Suprapubic skin (tissue), 4 donors: ENCODE data around the gene PKM. TPM values are rescaled to one million over a fixed set of nuclear protein-coding genes. Genes with fewer than 3 reads are reported as not detected.

ENCODE experiments used
- DNase-seq, 2 donors: peaks; one replicate each; pipeline ENCODE4 v3.0.0-alpha.2; 2019; ENCODE audit warnings: low spot score in 2 of 2
- H3K27ac ChIP-seq: fragments of 200-600 bp; sonication (generic); one replicate; pipeline ENCODE4 v1.5.1; 2019
- H3K27me3 ChIP-seq: fragments of 200-600 bp; sonication (generic); one replicate; pipeline ENCODE4 v1.5.1; 2019
- H3K36me3 ChIP-seq: fragments of 200-600 bp; sonication (generic); one replicate; pipeline ENCODE4 v1.5.1; 2019
- H3K4me1 ChIP-seq: fragments of 200-600 bp; sonication (generic); one replicate; pipeline ENCODE4 v1.5.1; 2019
- H3K4me3 ChIP-seq: fragments of 200-600 bp; sonication (generic); one replicate; pipeline ENCODE4 v1.5.1; 2019; ENCODE audit warnings: mild to moderate bottlenecking
- H3K9me3 ChIP-seq: fragments of 200-600 bp; sonication (generic); one replicate; pipeline ENCODE4 v1.5.1; 2019
- EP300 ChIP-seq: sonication (generic); formaldehyde crosslinking; IDR thresholded peaks from one replicate; pipeline ENCODE4 v1.6.1; 2017; ENCODE audit warnings: antibody characterized with exemption
- POLR2A ChIP-seq, 2 donors: fragments of 450-650 bp; IDR thresholded peaks; one replicate each; pipeline ENCODE4 v1.6.1; 2017; ENCODE audit warnings: antibody characterized with exemption in 2 of 2, mild to moderate bottlenecking in 2 of 2, moderate library complexity in 2 of 2
- POLR2AphosphoS5 ChIP-seq, 3 donors: sonication (generic); formaldehyde crosslinking; IDR thresholded peaks; one replicate each; pipeline ENCODE4 v1.6.1; 2017; ENCODE audit warnings: antibody characterized with exemption in 3 of 3
- WGBS: methylation state at CpG from one replicate; pipeline ENCODE4 v1.1.5; 2018; 5-methylcytosine and 5-hydroxymethylcytosine counted together
- total RNA-seq, 4 donors: library from RNA; depleted of rRNA; stranded (reverse); fragments of >200 nt; gene quantifications; one replicate each; pipeline ENCODE4 v1.1.0, GENCODE V29; 2016
- TF ChIP-seq, protein P1 (sequence below), 2 donors: fragments of 200-600 bp in 1 of 2; fragments of 450-650 bp in 1 of 2; sonication (generic) in 1 of 2; IDR thresholded peaks; one replicate each; pipeline ENCODE4 v1.5.1; 2016 to 2019; ENCODE audit warnings: antibody characterized with exemption in 2 of 2, mild to moderate bottlenecking in 1 of 2, moderate library complexity in 1 of 2

PKM gene
- total RNA-seq, 4 donors from 2014 or later, result 294 to 522 (median 411) TPM

- Histone ChIP-seq H3K9me3 (no peaks in the 10 kb centered on the region), H3K36me3 (peaks cover 13% of the 10 kb centered on the region), H3K27ac (no peak overlapping the region), H3K27me3 (no peaks in the 10 kb centered on the region), H3K4me1 (peaks cover 37% of the 10 kb centered on the region), H3K4me3 (no peak overlapping the region)
- WGBS, result 95% methylated on average over 4 of the region's 4 CpGs
- no peak for DNase-seq
- TF ChIP-seq, protein P1, sequence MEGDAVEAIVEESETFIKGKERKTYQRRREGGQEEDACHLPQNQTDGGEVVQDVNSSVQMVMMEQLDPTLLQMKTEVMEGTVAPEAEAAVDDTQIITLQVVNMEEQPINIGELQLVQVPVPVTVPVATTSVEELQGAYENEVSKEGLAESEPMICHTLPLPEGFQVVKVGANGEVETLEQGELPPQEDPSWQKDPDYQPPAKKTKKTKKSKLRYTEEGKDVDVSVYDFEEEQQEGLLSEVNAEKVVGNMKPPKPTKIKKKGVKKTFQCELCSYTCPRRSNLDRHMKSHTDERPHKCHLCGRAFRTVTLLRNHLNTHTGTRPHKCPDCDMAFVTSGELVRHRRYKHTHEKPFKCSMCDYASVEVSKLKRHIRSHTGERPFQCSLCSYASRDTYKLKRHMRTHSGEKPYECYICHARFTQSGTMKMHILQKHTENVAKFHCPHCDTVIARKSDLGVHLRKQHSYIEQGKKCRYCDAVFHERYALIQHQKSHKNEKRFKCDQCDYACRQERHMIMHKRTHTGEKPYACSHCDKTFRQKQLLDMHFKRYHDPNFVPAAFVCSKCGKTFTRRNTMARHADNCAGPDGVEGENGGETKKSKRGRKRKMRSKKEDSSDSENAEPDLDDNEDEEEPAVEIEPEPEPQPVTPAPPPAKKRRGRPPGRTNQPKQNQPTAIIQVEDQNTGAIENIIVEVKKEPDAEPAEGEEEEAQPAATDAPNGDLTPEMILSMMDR (IDR thresholded peaks at IDR 0.05), result no peak
- TF ChIP-seq POLR2AphosphoS5 (IDR thresholded peaks at IDR 0.05) (no peak), EP300 (no peak), POLR2A (IDR thresholded peaks at IDR 0.05) (no peak)
These were observed 4.3 kb upstream of the PKM start for GRCh38 chr15:72235298-72235697.

DNA sequence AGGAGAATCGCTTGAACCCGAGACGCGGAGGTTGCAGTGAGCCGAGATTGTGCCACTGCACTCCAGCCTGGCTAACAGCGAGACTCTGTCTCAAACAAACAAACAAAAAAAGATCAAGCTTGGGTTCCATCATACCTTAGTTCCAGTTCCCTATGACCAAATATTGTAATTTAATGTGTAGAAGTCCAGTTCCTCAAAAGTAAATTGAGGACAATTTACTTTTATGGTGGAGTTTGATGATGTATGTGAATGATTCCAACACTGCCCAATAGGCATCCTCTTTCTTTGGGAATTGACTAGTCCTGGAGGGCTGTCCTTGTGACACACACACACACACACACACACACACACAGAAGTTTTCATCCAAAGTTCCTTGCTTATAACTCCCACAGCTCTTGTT lies 2.8 kb upstream of the PKM start:
- Histone ChIP-seq H3K27me3 (no peaks in the 10 kb centered on the region), H3K4me3 (no peak overlapping the region), H3K4me1 (peaks cover 49% of the 10 kb centered on the region), H3K27ac (no peak overlapping the region), H3K36me3 (no peaks in the 10 kb centered on the region), H3K9me3 (no peaks in the 10 kb centered on the region)
- DNase-seq, result no peak
- TF ChIP-seq EP300 (no peak), POLR2AphosphoS5 (IDR thresholded peaks at IDR 0.05) (no peak), POLR2A (IDR thresholded peaks at IDR 0.05) (no peak)
- TF ChIP-seq, protein P1 (IDR thresholded peaks at IDR 0.05), result no peak
- WGBS, result 96% methylated on average over 6 of the region's 6 CpGs

DNA sequence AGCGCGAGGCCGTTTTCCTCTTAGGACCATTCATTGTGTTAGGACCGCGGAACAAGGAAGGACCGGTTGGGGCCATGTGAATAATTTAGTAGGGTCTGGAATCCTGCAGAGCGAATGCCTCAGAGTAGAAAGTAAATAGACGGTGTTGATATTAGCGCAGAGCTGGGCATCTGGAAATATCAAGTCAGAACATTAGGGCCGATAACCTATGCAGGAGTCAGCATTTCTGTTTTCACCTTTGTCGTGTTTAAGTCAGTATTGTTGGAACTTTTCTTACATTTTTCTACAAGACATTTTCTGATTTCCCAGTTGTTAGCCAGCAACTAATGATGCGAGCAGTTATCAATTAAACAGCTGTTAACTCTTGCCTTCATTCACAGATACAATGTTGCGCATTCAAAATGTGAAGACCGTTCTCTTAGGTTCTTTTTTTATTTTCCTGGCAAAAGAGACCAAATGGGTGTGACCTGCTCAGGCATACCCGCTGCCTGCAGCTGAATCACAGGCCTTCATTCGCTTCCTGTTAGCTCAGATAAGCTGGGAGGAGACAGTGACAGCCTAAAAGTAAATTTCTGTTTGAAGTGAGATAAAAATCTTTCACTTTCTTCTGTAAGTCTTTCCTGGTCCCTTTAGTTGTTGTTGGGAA lies 966 bp upstream of the PKM start:
- WGBS, result 3% methylated on average over 16 of the region's 16 CpGs
- Histone ChIP-seq H3K27me3 (no peaks in the 10 kb centered on the region), H3K36me3 (no peaks in the 10 kb centered on the region), H3K27ac (peak overlapping the region; percentile 97), H3K4me3 (peak overlapping the region; percentile 89), H3K9me3 (no peaks in the 10 kb centered on the region), H3K4me1 (peaks cover 53% of the 10 kb centered on the region)
- DNase-seq, result no peak
- TF ChIP-seq, protein P1 (IDR thresholded peaks at IDR 0.05), result no peak
- TF ChIP-seq EP300, result no peak
- no peak for TF ChIP-seq POLR2AphosphoS5 (IDR thresholded peaks at IDR 0.05)
- no peak for TF ChIP-seq POLR2A (IDR thresholded peaks at IDR 0.05)

DNA sequence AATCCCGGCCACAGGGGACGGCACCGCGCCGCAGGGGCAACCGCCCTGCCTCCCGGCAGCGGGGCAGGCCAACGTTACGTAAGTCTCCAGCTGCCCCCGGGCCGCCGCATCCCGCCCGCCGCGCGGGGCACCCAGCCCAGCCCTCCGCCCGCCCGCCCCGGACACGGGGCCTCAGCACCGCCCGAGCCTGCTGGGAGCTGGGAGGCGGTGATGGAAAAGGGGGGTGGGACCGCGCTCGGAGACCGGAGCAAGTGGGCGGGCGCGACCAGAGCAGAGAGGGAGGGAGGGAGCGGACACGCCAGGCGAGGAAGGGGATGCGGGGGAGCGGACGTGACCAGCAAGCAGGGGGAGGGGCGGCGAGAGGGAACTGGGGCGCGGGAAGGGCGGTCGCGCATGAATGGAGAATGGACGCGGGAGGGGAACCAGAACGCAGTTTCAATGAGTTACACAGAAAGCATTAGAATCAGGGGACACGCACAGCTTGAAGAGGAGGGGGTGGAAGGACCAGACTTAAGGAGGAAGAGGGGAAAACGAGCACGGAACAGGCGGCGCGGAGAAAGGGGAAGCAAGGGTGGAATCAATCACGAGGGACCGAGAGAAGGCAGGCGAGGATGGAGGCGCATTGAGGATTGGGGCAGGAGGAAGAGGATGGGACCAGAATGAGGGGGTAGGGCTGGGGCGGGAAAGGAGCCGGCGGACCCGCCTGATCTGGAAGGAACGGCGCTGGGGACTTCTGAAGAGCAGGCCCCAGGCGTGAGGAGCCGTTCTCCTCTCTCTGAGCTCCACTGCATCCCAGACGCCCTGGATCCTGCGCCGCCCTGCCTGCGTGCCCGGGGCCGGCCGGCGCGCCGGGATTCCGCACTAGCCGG lies 559 bp downstream of the PKM start:
- under 1% methylated on average over 55 of the region's 79 CpGs for WGBS
- Histone ChIP-seq H3K9me3 (no peaks in the 10 kb centered on the region), H3K4me3 (peak overlapping the region; percentile 89), H3K4me1 (peaks cover 61% of the 10 kb centered on the region), H3K36me3 (no peaks in the 10 kb centered on the region), H3K27ac (peak overlapping the region; percentile 97), H3K27me3 (no peaks in the 10 kb centered on the region)
- TF ChIP-seq, protein P1 (IDR thresholded peaks at IDR 0.05), result no peak
- TF ChIP-seq POLR2A (IDR thresholded peaks at IDR 0.05) (peak in 1 of 2 donors; percentile 27), POLR2AphosphoS5 (IDR thresholded peaks at IDR 0.05) (peak in 1 of 3 donors; percentile 20)
- DNase-seq, result peak; percentile 92 to 95

DNA sequence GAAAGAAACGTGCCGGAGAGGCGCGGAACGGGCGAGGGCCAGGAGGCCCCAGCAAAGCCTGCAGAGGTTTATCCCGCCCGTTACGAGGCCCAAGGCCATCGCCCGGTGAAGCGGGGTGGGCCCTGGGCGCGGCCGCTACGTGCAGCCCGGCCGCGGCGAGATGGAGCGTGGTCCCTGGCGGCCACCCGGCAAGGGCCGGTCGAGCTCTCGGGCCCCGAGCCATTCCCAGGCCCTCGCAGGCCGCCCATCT lies 1.1 kb downstream of the PKM start:
- no peaks in the 10 kb centered on the region for H3K36me3 ChIP-seq
- no peaks in the 10 kb centered on the region for H3K27me3 ChIP-seq
- WGBS, result under 1% methylated on average over 27 of the region's 29 CpGs
- H3K4me3 ChIP-seq, result peak overlapping the region; percentile 89
- no peaks in the 10 kb centered on the region for H3K9me3 ChIP-seq
- DNase-seq, result no peak
- TF ChIP-seq, protein P1 (IDR thresholded peaks at IDR 0.05), result no peak
- TF ChIP-seq EP300, result no peak
- no peak for TF ChIP-seq POLR2AphosphoS5 (IDR thresholded peaks at IDR 0.05)
- TF ChIP-seq POLR2A (IDR thresholded peaks at IDR 0.05), result no peak
- H3K27ac ChIP-seq, result peak overlapping the region; percentile 97
- H3K4me1 ChIP-seq, result peaks cover 61% of the 10 kb centered on the region
